PC-9 (cell line): Measurements from ENCODE around the gene TWSG1. TPM values are rescaled to one million over a fixed set of nuclear protein-coding genes. Genes with fewer than 3 reads are reported as not detected.

ENCODE experiments used
- BruUV-seq: library from RNA; stranded (reverse); fragments of 400-500 nt; replicated peaks from 2 replicates; lab custom pipeline; 2021; lab: Mats Ljungman, UMichigan
- CTCF ChIA-PET: fragments of 300-600 bp; sonication (Branson Sonifier 250); formaldehyde crosslinking; loops from one replicate; lab custom pipeline; 2022; ENCODE audit warnings: antibody characterized with exemption; lab: Charles Lee
- POLR2A ChIA-PET: fragments of 300-600 bp; sonication (Branson Sonifier 250); formaldehyde crosslinking; loops from one replicate; lab custom pipeline; 2022; ENCODE audit warnings: antibody characterized with exemption; ENCODE audit not compliant: unreplicated experiment; lab: Charles Lee
- DNase-seq, 2 experiments: peaks; one replicate each; pipeline versions ENCODE4 v3.0.0 to v3.0.0-alpha.2; 2015 to 2022; ENCODE audit warnings: mixed read lengths in 1 of 2
- H2AFZ ChIP-seq: fragments of 200-600 bp; sonication (generic); 2 replicates; pipeline ENCODE4 v1.8.1; 2017; ENCODE audit warnings: antibody characterized with exemption
- H3F3A ChIP-seq: fragments of 200-600 bp; sonication (generic); 2 replicates; pipeline ENCODE4 v1.8.1; 2017; ENCODE audit warnings: antibody characterized with exemption, mild to moderate bottlenecking, low read depth; ENCODE audit not compliant: insufficient read depth
- H3K27ac ChIP-seq: fragments of 200-600 bp; sonication (generic); 2 replicates; pipeline ENCODE4 v1.6.1; 2016; ENCODE audit warnings: mixed run types
- H3K27me3 ChIP-seq: fragments of 200-600 bp; sonication (generic); 2 replicates; pipeline ENCODE4 v1.6.1; 2016; ENCODE audit warnings: low read depth, mixed run types; ENCODE audit not compliant: insufficient read depth
- H3K36me3 ChIP-seq: fragments of 200-600 bp; sonication (generic); 2 replicates; pipeline ENCODE4 v1.6.1; 2016; ENCODE audit warnings: low read depth, mixed run types
- H3K4me1 ChIP-seq: fragments of 200-600 bp; sonication (generic); replicated peaks from 2 replicates; pipeline ENCODE4 v1.6.1; 2016; ENCODE audit warnings: mixed run types; ENCODE audit not compliant: insufficient read depth
- H3K4me2 ChIP-seq: fragments of 200-600 bp; sonication (generic); 2 replicates; pipeline ENCODE4 v1.6.1; 2017; ENCODE audit warnings: mixed run types
- H3K4me3 ChIP-seq: fragments of 200-600 bp; sonication (generic); 2 replicates; pipeline ENCODE4 v1.6.1; 2016; ENCODE audit warnings: mixed run types
- H3K79me2 ChIP-seq: fragments of 200-600 bp; sonication (generic); 2 replicates; pipeline ENCODE4 v1.6.1; 2017; ENCODE audit warnings: low read depth, mixed run types
- H3K9me2 ChIP-seq: fragments of 200-600 bp; sonication (generic); 2 replicates; pipeline ENCODE4 v1.8.1; 2017; ENCODE audit warnings: mild to moderate bottlenecking; ENCODE audit not compliant: insufficient read depth
- H3K9me3 ChIP-seq: fragments of 200-600 bp; sonication (generic); 2 replicates; pipeline ENCODE4 v1.8.1; 2016; ENCODE audit warnings: low read depth; ENCODE audit not compliant: insufficient read depth
- H4K20me1 ChIP-seq: fragments of 200-600 bp; sonication (generic); 2 replicates; pipeline ENCODE4 v1.8.1; 2017; ENCODE audit not compliant: insufficient read depth
- CTCF ChIP-seq: fragments of 200-600 bp; sonication (generic); conservative IDR thresholded peaks from 2 replicates; pipeline ENCODE4 v1.6.1; 2017; ENCODE audit warnings: mixed run types, antibody characterized with exemption, mild to moderate bottlenecking, moderate library complexity
- EZH2 ChIP-seq: fragments of 200-600 bp; sonication (generic); IDR thresholded peaks from 2 replicates; pipeline ENCODE4 v1.8.0; 2017; ENCODE audit warnings: antibody characterized with exemption, low read depth
- intact Hi-C: fragments of 100-400 bp; cut with micrococcal nuclease; formaldehyde crosslinking; loops from one replicate; pipeline ENCODE4 v1.10.0; 2022; ENCODE audit not compliant: unreplicated experiment
- total RNA-seq: library from RNA; stranded (reverse); gene quantifications from 2 replicates; pipeline ENCODE4 v1.2.3, GENCODE V29; 2021

Gene TWSG1
- total RNA-seq, 1 experiment from 2014 or later = 52.1 TPM

GRCh38 chr18:9392726-9393125 lies 58.2 kb downstream of the TWSG1 start:
- Histone ChIP-seq H2AFZ (no peak overlapping the region), H3K79me2 (no peaks in the 10 kb centered on the region), H3K4me1 (no peaks in the 10 kb centered on the region), H3K36me3 (peaks cover 7% of the 10 kb centered on the region; the same call in 1 of the 2 replicates), H3K27me3 (no peaks in the 10 kb centered on the region), H3F3A (no peaks in the 10 kb centered on the region), H3K4me2 (no peak overlapping the region), H3K4me3 (no peak overlapping the region), H3K9me3 (peaks cover 13% of the 10 kb centered on the region; the same call in 1 of the 2 replicates), H4K20me1 (no peaks in the 10 kb centered on the region), H3K9me2 (no peaks in the 10 kb centered on the region), H3K27ac (no peak overlapping the region)
- intact Hi-C loops = no loop called here
- CTCF ChIA-PET = no interaction called here
- DNase-seq = no peak
- BruUV-seq = no TSS peak
- POLR2A ChIA-PET = interaction anchor here (0.6 kb wide), 1 partner anchor 57 kb away, joined by 9 read pairs; no protein-coding TSS in a partner anchor
- TF ChIP-seq CTCF (0 out of 2 replicates have a peak, but pooled peaks have one; percentile 14), EZH2 (no peak)

GRCh38 chr18:9394046-9394445 lies 59.5 kb downstream of the TWSG1 start:
- no peaks in the 10 kb centered on the region for H3K79me2 ChIP-seq
- ChIA-PET CTCF (interaction anchor here (0.6 kb wide), 1 partner anchor 116 kb away, joined by 3 read pairs; no protein-coding TSS in a partner anchor), POLR2A (no interaction called here)
- no peaks in the 10 kb centered on the region for H3K4me1 ChIP-seq
- TF ChIP-seq CTCF = no peak
- H3K9me3 ChIP-seq = peaks cover 13% of the 10 kb centered on the region; the same call in 1 of the 2 replicates
- no peaks in the 10 kb centered on the region for H3F3A ChIP-seq
- no peak overlapping the region for H3K4me2 ChIP-seq
- intact Hi-C loops = no loop called here
- H3K27ac ChIP-seq = no peak overlapping the region
- DNase-seq = no peak
- peaks cover 9% of the 10 kb centered on the region; the same call in 1 of the 2 replicates for H3K36me3 ChIP-seq
- no peaks in the 10 kb centered on the region for H4K20me1 ChIP-seq
- H2AFZ ChIP-seq = no peak overlapping the region
- no peak overlapping the region for H3K4me3 ChIP-seq
- no peaks in the 10 kb centered on the region for H3K9me2 ChIP-seq
- H3K27me3 ChIP-seq = no peaks in the 10 kb centered on the region
- BruUV-seq = no TSS peak

- Histone ChIP-seq H4K20me1 (no peaks in the 10 kb centered on the region), H3F3A (no peaks in the 10 kb centered on the region), H3K4me1 (no peaks in the 10 kb centered on the region), H3K4me3 (no peak overlapping the region), H3K9me2 (peaks cover 6% of the 10 kb centered on the region; the same call in 1 of the 2 replicates), H3K27ac (no peak overlapping the region), H3K36me3 (peaks cover 6% of the 10 kb centered on the region; the same call in 1 of the 2 replicates), H3K27me3 (no peaks in the 10 kb centered on the region), H2AFZ (no peak overlapping the region), H3K4me2 (no peak overlapping the region), H3K79me2 (no peaks in the 10 kb centered on the region), H3K9me3 (no peaks in the 10 kb centered on the region)
- ChIA-PET POLR2A (no interaction called here), CTCF (no interaction called here)
- DNase-seq = no peak
- TSS peak; percentile 27 for BruUV-seq
- no peak for TF ChIP-seq CTCF
- intact Hi-C loops = no loop called here
These were observed 65.6 kb downstream of the TWSG1 start for GRCh38 chr18:9400197-9400596.
